HG03457 (cell line): ENCODE results near the gene C1orf115.
A peak's percentile ranks its signal among the peaks of the same experiment; 100 is the strongest.
"Not testable (repeated sequence)": the region's sequence is repeated elsewhere in the genome, so short reads cannot be mapped to it uniquely, and the experiment has no call there.

Source experiments
- ATAC-seq: cut with Tn5 transposase; IDR thresholded peaks from one replicate; pipeline ENCODE4 v1.9.1; 2021; ENCODE audit warnings: moderate number of reproducible peaks; ENCODE audit not compliant: unreplicated experiment

Gene C1orf115

GRCh38 chr1:220690140-220691052 lies at the start of gene C1orf115:
Gene C1orf115 (plus strand): TSS chr1:220690363. CDS start chr1:220690403, 40 bp downstream.
- ATAC-seq: peak; percentile 99

GRCh38 chr1:220642285-220642684 lies 47.9 kb upstream of the C1orf115 start:
- no peak for ATAC-seq

- ATAC-seq: no peak
These were observed 37.2 kb upstream of the C1orf115 start for GRCh38 chr1:220652995-220653394.

GRCh38 chr1:220655509-220655908 lies 34.7 kb upstream of the C1orf115 start:
- ATAC-seq: peak; percentile 90

GRCh38 chr1:220655961-220656740 lies 34.0 kb upstream of the C1orf115 start:
- ATAC-seq: no peak

- no peak for ATAC-seq
These were observed 23.8 kb upstream of the C1orf115 start for GRCh38 chr1:220666349-220666748.

GRCh38 chr1:220669005-220669404 lies 21.2 kb upstream of the C1orf115 start:
- ATAC-seq: no peak

- ATAC-seq: no peak
These were observed 19.8 kb upstream of the C1orf115 start for GRCh38 chr1:220670365-220670764.

- ATAC-seq: no peak
These were observed 16.2 kb upstream of the C1orf115 start for GRCh38 chr1:220673921-220674320.

GRCh38 chr1:220677251-220677650 lies 12.9 kb upstream of the C1orf115 start:
- no peak for ATAC-seq

- ATAC-seq: peak; percentile 97
These were observed 10.0 kb upstream of the C1orf115 start for GRCh38 chr1:220680085-220680687.

GRCh38 chr1:220681220-220681880 lies 8.8 kb upstream of the C1orf115 start:
- ATAC-seq: no peak

GRCh38 chr1:220682901-220683576 lies 7.1 kb upstream of the C1orf115 start:
- no peak for ATAC-seq

- not testable (repeated sequence) for ATAC-seq
These were observed 6.4 kb upstream of the C1orf115 start for GRCh38 chr1:220683716-220684115.

- no peak for ATAC-seq
These were observed 5.3 kb upstream of the C1orf115 start for GRCh38 chr1:220684890-220685289.

- no peak for ATAC-seq
These were observed 4.3 kb upstream of the C1orf115 start for GRCh38 chr1:220685879-220686278.

- ATAC-seq: no peak
These were observed 2.4 kb upstream of the C1orf115 start for GRCh38 chr1:220687809-220688208.

- ATAC-seq: no peak
These were observed 497 bp upstream of the C1orf115 start for GRCh38 chr1:220689666-220690065.

GRCh38 chr1:220691053-220691684 lies 1.0 kb downstream of the C1orf115 start:
- ATAC-seq: no peak
